Dermis blood vessel endothelial cell (primary cell): ENCODE data around the gene ZNF792. TPM values are rescaled to one million over a fixed set of nuclear protein-coding genes. Genes with fewer than 3 reads are reported as not detected.
"Not testable (repeated sequence)": the region's sequence is repeated elsewhere in the genome, so short reads cannot be mapped to it uniquely, and the experiment has no call there.

Experiments
- DNase-seq: peaks from one replicate; pipeline ENCODE4 v3.0.0; 2010
- total RNA-seq: library from RNA; depleted of rRNA; stranded (reverse); fragments of >200 nt; gene quantifications from 2 replicates; pipeline ENCODE4 v1.2.3, GENCODE V29; 2014

The ZNF792 gene
- total RNA-seq, 1 donor from 2014 or later = 57.2 TPM

GRCh38 chr19:34920090-34920786 lies 43.8 kb downstream of the ZNF792 start:
- DNase-seq = not testable (repeated sequence)

DNA sequence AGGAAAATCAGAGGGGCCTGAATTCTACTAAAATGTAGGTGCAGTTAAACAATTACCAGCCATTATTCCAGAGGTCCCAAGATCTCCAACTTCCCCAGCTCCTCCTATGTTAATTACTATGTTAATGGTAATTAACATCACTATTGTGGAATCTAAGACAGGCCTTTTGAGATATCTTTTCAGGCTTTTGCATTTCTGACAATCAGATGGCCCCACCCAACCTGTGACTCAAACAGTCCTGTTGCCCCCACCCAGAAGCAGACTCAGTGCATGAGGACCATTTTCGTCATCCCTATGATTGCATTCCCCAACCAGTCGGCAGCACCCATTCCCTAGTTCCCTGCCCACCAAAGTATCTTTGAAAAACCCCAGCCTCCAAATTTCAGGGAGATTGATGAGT lies 45.8 kb downstream of the ZNF792 start:
- no peak for DNase-seq

DNA sequence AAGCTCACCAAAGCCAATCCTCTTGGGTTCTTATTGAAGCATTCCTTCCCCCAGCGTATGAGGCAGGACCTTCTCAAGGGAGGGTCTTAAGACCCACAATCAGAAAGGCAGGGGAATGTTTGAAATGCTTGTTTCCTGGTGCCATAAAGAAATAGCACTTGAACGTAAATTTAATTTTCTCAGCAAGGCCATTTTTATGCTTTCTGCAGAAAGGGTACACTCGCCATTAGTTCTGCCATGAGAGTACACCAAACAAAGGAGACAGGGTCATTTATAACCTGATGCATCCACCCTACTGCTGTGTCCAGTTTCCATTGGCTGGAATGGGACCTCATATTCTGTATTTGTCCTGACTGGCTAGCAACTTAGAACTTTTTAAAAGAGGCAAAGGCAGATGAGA lies 46.9 kb downstream of the ZNF792 start:
- DNase-seq = not testable (repeated sequence)

GRCh38 chr19:34910770-34911169 lies 53.3 kb downstream of the ZNF792 start:
- no peak for DNase-seq

Other genes with a start within 250 kb of the ZNF792 start
- gene ZNF181, start 230.0 kb downstream of the ZNF792 start, total RNA-seq = 16.7 and 17.2 TPM in 2 replicates
- gene ZNF599, start 191.0 kb downstream of the ZNF792 start, total RNA-seq = 6.3 and 8.7 TPM in 2 replicates
- 5.2 and 7.3 TPM in 2 replicates for gene ZNF30, start 37.3 kb downstream of the ZNF792 start, total RNA-seq
- 48.5 and 56.0 TPM in 2 replicates for gene GRAMD1A, start 36.1 kb upstream of the ZNF792 start, total RNA-seq
- 6.5 and 15.9 TPM in 2 replicates for gene SCN1B, start 66.2 kb upstream of the ZNF792 start, total RNA-seq
- 0.09 and 0.17 TPM in 2 replicates for gene HPN, start 77.5 kb upstream of the ZNF792 start, total RNA-seq
- gene FXYD3, start 151.6 kb upstream of the ZNF792 start, total RNA-seq = 0.68 TPM in 1 of 2 replicates, not detected in the other
- gene LGI4, start 170.8 kb upstream of the ZNF792 start, total RNA-seq = 0.34 TPM in 1 of 2 replicates, not detected in the other
- not detected in 2 replicates for gene FXYD1, start 174.6 kb upstream of the ZNF792 start, total RNA-seq
- not detected in 2 replicates for gene FXYD7, start 179.0 kb upstream of the ZNF792 start, total RNA-seq
- gene FXYD5, start 190.5 kb upstream of the ZNF792 start, total RNA-seq = 17.2 and 19.3 TPM in 2 replicates